Cerebellar cortex (tissue), 1 donor: ENCODE results near the gene CDCA7.
"Not testable (repeated sequence)": the region's sequence is repeated elsewhere in the genome, so short reads cannot be mapped to it uniquely, and the experiment has no call there.

Source experiments
- DNase-seq: peaks from one replicate; pipeline ENCODE4 v3.0.0-alpha.2; 2015; ENCODE audit warnings: low spot score

The CDCA7 gene

DNA sequence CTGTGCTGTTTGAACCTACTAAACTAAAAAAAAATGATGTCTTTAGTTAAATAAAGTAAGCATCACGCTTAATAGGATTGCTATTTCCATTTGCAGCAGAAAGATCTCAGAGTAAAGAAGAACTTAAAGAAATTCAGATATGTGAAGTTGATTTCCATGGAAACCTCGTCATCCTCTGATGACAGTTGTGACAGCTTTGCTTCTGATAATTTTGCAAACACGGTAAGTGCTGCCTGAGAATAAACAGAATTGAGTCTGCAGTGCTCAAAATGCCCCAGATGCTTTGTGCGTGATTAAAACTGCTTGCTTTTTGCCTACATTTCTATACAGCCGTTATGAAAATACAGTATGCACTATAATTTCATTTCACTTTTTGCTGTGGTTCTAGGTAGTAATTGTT lies 3.9 kb downstream of the CDCA7 start:
- DNase-seq = no peak

DNA sequence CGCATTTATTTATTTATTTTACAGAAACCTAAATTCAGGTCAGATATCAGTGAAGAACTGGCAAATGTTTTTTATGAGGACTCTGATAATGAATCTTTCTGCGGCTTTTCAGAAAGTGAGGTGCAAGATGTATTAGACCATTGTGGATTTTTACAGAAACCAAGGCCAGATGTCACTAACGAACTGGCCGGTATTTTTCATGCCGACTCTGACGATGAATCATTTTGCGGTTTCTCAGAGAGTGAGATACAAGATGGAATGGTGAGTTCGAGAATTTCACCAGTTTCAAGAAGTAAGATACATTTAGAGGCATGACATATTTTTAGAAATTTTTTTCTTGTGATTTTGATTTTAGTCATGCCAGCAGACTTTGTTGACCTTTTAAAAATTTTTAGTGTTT lies 4.6 kb downstream of the CDCA7 start:
- DNase-seq = no peak

- DNase-seq = no peak
Observed at GRCh38 chr2:173370198-173370597, 15.5 kb downstream of the CDCA7 start.

- no peak for DNase-seq
Observed at GRCh38 chr2:173371023-173371422, 16.4 kb downstream of the CDCA7 start.

DNA sequence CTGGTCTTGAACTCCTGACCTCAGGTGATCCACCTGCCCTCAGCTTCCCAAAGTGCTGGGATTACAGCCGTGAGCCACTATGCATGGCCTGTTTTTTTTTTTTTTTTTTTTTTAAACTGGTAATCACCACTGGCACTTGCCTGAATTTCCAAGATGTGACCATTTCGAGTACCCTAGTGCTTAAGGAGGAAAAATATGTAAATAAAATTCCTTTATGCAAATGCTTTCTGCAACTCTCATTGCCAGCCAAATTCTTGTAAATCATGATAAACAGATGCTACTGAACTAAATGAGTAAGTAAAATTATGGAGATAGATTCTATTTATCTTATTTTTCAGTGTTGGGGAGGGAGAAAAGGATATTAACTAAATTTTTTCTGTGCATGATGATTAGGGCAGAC lies 18.6 kb downstream of the CDCA7 start:
- DNase-seq = no peak

- no peak for DNase-seq
Observed at GRCh38 chr2:173374634-173375033, 20.0 kb downstream of the CDCA7 start.

- not testable (repeated sequence) for DNase-seq
Observed at GRCh38 chr2:173385534-173385933, 30.9 kb downstream of the CDCA7 start.

DNA sequence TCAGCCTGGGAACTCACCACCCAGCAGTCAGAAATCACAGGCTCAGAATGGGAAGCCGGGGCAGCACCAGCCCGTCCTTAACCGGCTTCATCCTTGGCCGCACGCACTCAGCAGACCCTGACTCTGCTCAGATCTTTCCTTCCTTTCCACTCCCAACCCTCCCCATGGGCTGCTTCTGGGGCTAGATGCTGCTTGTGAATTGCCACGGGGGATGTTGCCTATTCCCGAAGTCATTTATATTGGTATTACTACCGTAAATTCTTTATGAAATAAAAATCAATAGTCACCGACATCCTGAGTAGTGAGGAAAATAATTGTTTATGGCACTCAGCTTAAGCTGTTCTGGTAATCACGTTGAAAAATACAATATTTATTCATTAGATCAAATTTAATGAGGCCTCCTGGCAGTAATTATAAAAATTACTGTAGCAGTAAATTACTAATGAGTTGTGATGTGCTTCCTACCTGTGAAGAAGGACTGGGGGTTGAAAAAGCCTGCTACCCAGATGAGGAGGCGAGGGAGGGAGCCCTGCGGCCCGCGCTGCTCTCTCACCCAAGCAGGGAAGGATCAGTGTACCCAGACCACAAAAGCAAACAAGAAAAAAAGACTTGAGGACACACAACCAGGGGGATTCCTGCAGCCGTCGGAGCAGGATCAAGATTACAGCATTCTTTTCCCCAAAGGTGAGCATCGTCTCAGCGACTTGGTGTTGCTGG lies 31.5 kb downstream of the CDCA7 start:
- DNase-seq = no peak

- no peak for DNase-seq
Observed at GRCh38 chr2:173386738-173387065, 32.0 kb downstream of the CDCA7 start.

GRCh38 chr2:173387079-173387478 lies 32.4 kb downstream of the CDCA7 start:
- no peak for DNase-seq

- no peak for DNase-seq
Observed at GRCh38 chr2:173387660-173388059, 33.0 kb downstream of the CDCA7 start.

DNA sequence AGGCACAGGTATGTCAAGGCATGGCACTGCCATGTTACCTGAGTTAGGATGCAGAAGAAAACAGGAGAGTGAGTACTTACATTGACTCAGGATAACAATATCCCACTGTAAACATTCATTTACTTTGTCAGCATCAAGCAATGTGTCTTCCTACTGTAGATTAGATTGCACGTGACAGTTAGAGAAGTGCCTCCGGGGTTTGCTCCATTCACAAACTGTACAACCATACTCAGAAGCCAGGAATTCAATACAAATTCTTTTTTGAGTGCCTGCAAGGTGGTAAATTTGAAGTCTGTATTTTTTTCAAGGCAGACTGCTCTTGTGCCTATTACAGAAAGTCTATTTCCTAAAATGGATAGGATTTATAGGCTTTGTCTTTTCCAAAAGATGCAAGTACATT lies 34.1 kb downstream of the CDCA7 start:
- DNase-seq = no peak

DNA sequence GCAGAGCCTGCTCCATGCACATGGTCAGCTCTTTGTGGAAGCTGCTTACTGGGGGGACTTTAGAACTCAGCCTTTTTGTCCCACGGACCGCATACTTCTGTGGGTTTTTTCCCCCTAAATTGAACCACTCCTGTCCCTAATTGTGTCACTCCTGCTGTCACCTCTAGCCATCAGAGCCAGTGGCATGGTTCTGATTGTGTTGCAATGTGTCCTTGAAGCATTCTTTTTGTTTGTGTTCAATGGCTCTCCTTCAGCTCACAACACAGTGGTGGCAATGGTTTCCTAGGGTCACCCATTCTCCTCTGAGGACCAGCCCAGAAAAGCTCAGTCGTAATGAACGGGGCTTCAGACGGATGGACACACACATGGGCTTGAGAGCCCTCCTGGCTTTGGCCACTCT lies 35.4 kb downstream of the CDCA7 start:
- DNase-seq = no peak

DNA sequence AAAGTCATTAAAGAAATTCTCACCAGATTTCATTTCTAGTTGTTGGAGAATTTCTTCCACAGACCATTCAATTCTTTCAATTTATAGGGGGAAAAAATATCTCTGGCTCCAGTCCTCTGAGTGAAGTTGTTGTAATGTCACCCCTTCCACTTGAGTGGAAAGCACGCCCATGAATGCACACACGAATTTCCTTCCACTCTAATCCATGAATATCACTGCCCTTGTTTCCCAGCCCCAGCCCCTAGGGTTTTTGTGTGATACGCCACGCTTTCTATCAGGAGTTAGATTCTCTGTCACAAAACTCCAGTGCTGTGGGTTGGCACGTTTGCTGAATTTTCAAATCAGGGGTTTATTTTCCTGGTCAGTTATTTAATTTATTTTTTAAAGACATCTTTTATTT lies 38.1 kb downstream of the CDCA7 start:
- no peak for DNase-seq

- no peak for DNase-seq
Observed at GRCh38 chr2:173393186-173393585, 38.5 kb downstream of the CDCA7 start.

GRCh38 chr2:173393636-173394035 lies 39.0 kb downstream of the CDCA7 start:
- DNase-seq = no peak

GRCh38 chr2:173394091-173394974 lies 39.7 kb downstream of the CDCA7 start:
- DNase-seq = no peak

DNA sequence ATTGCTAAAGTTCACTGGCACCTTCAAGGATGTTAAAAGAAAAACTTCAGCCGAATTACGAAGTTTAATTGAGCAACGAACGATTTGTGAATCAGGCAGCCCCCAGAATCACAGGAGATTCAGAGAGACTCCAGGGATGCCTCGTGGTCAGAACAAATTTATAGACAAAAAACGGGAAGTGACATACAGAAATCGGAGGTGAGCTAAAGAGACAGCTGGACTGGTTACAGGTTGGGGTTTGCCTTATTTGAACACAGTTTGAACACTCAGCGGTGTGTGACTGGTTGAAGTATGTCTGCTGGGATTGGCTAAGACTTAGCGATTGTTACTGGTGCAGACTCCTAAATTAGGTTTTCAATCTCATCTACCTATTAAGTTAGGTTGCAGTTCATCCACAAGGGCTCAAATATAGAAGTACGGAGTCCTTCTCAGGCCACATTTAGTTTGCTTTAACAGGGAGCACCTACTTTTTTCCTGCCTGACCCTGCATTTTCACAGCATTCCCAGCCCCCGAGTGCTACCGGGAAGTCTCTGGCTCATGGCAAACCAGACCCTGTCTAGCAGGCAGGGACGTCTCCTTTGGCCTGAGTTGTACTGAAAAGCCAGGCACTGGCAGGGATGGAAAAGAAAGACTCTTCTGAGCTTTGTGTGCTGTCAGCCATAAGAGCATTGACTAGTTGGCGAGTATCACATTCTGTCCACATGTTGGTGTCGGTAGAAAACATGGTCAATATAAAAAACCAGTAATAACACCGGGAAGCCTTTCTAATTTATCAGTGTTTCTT lies 41.1 kb downstream of the CDCA7 start:
- DNase-seq = no peak

DNA sequence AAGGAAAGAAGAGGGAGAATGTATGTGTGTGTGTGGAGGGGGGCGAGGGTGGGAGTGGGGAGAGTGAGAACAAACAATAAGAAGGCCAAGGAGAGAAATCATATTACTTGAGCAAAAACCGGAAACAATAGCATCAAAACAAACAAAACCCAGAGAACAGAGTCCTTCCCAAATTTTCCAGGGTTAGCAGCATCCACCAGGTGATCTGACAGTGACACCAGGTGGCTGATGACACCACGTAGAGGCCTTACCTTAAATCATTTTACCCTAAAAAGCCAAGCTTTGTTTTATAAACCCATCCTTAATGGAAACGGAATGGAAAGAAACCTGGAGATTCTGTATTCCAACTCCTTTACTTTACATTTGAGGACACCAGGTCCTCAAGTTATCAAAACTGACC lies 42.9 kb downstream of the CDCA7 start:
- no peak for DNase-seq

GRCh38 chr2:173399229-173399628 lies 44.6 kb downstream of the CDCA7 start:
- no peak for DNase-seq

- DNase-seq = peak; percentile 8
Observed at GRCh38 chr2:173400760-173401159, 46.1 kb downstream of the CDCA7 start.

- peak; percentile 9 for DNase-seq
Observed at GRCh38 chr2:173401716-173402326, 47.1 kb downstream of the CDCA7 start.
